Epithelial cell of prostate (primary cell): ENCODE data around the gene PRR23B.

ENCODE experiments used
- DNase-seq: peaks from one replicate; pipeline ENCODE4 v3.0.0-alpha.2; 2011; ENCODE audit warnings: low read depth, low spot score
- H3K27ac ChIP-seq: fragments of 450-650 bp; 2 replicates; pipeline ENCODE4 v1.5.1; 2017; ENCODE audit warnings: mild to moderate bottlenecking

The PRR23B gene

DNA sequence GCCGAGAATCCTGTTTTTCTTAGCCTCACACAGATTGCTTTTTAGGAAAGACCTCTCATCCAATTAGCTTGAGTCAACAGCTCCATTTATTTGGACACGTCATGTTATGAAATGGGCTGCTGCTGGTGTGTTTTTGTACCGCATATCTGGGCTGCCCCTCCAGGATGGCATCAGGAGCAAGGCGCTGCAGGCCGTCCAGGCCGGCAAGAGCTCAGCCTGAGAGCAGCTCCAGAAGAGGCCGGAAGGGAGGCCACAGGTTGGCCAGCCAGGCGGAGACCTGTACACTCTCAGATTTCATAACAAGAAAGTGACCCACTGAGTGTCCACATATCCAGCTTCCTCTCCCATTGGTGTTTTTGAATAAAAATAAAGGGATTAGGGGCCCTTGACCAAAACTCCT is 45.4 kb downstream of the PRR23B start:
- DNase-seq: no peak
- no peak overlapping the region for H3K27ac ChIP-seq

DNA sequence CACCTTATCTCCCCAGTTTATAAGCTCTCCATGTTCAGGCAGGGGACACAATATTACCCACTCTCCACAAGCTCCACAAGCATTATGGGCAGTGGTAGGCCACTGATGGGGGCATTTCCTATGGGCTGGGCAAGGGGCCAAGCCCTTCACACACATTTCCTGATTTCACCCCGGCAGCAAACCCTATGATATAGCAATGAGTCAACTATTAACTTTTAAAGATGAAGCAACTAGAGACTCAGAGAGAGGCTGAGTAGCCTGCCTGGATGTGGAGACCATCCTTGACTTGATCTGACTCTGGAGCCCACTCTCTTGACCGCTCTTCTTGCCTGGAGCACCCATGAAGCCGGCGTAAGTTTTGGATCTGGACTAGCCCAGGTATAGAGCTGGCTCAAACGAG is 46.3 kb downstream of the PRR23B start:
- H3K27ac ChIP-seq: no peak overlapping the region
- peak; percentile 6 for DNase-seq

DNA sequence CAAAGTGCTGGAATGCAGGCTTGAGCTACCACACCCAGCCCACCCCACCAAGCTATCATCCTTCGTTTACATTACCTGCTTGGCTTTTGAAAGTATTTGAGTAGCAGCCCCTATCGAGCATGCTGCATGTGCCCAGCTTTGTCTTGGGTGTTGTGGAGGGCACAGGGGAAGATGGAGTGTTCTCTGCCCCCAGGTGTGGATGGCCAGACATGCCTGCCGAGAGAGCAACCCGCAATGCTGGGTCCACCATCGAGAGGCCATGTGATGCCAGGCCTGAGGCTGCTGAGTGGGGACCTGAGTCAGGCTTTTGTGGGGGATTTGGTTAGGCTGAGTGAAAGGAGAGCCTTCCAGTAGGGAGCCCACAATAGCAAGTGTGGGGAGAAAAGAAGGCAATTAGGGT is 47.8 kb downstream of the PRR23B start:
- H3K27ac ChIP-seq: no peak overlapping the region
- DNase-seq: no peak

DNA sequence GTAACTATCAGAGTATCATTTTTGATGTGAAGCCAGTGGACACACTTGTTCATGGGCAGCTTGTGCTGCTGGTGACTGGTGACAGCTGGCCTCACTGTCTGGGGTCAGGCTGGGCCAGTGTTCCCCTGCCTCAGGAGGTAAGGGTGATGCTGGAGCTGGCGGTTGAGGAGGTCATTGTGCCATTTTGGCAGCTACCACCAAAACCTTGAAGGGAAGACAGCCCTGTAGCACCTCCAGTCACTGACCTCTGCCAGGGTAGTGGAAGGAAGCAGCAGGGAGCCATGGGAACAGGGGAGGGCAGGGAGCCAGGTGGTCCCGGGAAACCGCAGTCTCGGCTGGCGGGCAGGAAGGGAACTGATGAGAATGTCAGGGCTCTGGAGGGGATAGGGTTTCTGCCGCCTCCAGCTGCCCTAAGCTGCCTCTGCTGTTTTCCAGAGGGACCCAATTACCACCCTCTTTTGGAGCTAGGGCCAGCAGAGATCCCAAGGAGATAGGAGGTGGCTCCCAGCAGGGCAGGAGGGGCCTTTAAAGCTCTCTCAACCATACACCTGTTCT is 48.9 kb downstream of the PRR23B start:
- DNase-seq: no peak
- H3K27ac ChIP-seq: no peak overlapping the region
